H1 (cell line): ENCODE measurements around the gene CREB1. TPM values are rescaled to one million over a fixed set of nuclear protein-coding genes. Genes with fewer than 3 reads are reported as not detected.

ENCODE experiments used
- CTCF ChIA-PET: fragments of 300-600 bp; sonication (Branson Sonifier 250); formaldehyde crosslinking; loops from one replicate; lab custom pipeline; 2021; ENCODE audit not compliant: partially characterized antibody; lab: Charles Lee
- POLR2A ChIA-PET: fragments of 300-600 bp; sonication (Branson Sonifier 250); formaldehyde crosslinking; loops from one replicate; lab custom pipeline; 2021; ENCODE audit warnings: inconsistent platforms; ENCODE audit not compliant: partially characterized antibody; lab: Charles Lee
- DNase-seq, 2 experiments: peaks; one replicate each; pipeline versions ENCODE4 v3.0.0 to v3.0.0-alpha.2; 2010 to 2022; ENCODE audit warnings: low spot score in 2 of 2, low read depth in 1 of 2, mixed read lengths in 1 of 2
- FAIRE-seq: peaks from 2 replicates; lab custom pipeline; 2011; peaks lifted over from hg19 to GRCh38; lab: Jason Lieb, UNC
- H2AFZ ChIP-seq: 2 replicates; pipeline ENCODE4 v1.8.1; 2012; ENCODE audit warnings: low read length, inconsistent platforms
- H2AK5ac ChIP-seq: 2 replicates; pipeline ENCODE4 v1.6.1; 2013; ENCODE audit warnings: low read depth, low read length
- H2BK120ac ChIP-seq: replicated peaks from 2 replicates; pipeline ENCODE3; 2013; ENCODE audit warnings: low read depth, low read length, inconsistent platforms
- H2BK12ac ChIP-seq: 2 replicates; pipeline ENCODE4 v1.6.1; 2013; ENCODE audit warnings: low read depth, low read length
- H2BK15ac ChIP-seq: 2 replicates; pipeline ENCODE4 v1.6.1; 2013; ENCODE audit warnings: low read length
- H2BK20ac ChIP-seq: 2 replicates; pipeline ENCODE4 v1.6.1; 2013; ENCODE audit warnings: low read length
- H2BK5ac ChIP-seq: 2 replicates; pipeline ENCODE4 v1.6.1; 2013; ENCODE audit warnings: low read depth, low read length
- H3K14ac ChIP-seq: 2 replicates; pipeline ENCODE4 v1.6.1; 2013; ENCODE audit warnings: inconsistent platforms; ENCODE audit not compliant: insufficient read length
- H3K18ac ChIP-seq: 2 replicates; pipeline ENCODE4 v1.6.1; 2013; ENCODE audit warnings: low read length; ENCODE audit errors: extremely low read depth
- H3K23ac ChIP-seq: 2 replicates; pipeline ENCODE4 v1.6.1; 2013; ENCODE audit warnings: inconsistent platforms; ENCODE audit not compliant: insufficient read length
- H3K23me2 ChIP-seq: 2 replicates; pipeline ENCODE4 v1.6.1; 2013; ENCODE audit warnings: low read depth, low read length
- H3K27ac ChIP-seq: 2 replicates; pipeline ENCODE4 v1.6.1; 2011; ENCODE audit warnings: low read depth, low read length, inconsistent platforms
- H3K27me3 ChIP-seq, 4 experiments: replicated peaks in 1 of 4; 1 replicate in 1 of 4; 2 replicates in 3 of 4; pipeline versions ENCODE4 v1.6.1 to v1.8.1; 2011 to 2013; ENCODE audit warnings: low read length in 3 of 4, mild to moderate bottlenecking in 3 of 4, inconsistent platforms in 2 of 4, mixed read lengths in 2 of 4, moderate library complexity in 1 of 4; ENCODE audit not compliant: control insufficient read depth in 3 of 4, insufficient read depth in 3 of 4; ENCODE audit errors: extremely low read depth in 1 of 4
- H3K36me3 ChIP-seq, 4 experiments: 2 replicates each; pipeline versions ENCODE4 v1.6.1 to v1.8.1; 2011 to 2013; ENCODE audit warnings: mild to moderate bottlenecking in 4 of 4, low read length in 3 of 4, moderate library complexity in 2 of 4, control low read depth in 1 of 4, inconsistent platforms in 1 of 4; ENCODE audit not compliant: insufficient read depth in 4 of 4, control insufficient read depth in 2 of 4
- H3K4ac ChIP-seq: replicated peaks from 2 replicates; pipeline ENCODE3; 2013; ENCODE audit warnings: low read length, low read depth, mixed read lengths, inconsistent platforms; ENCODE audit not compliant: insufficient read length
- H3K4me1 ChIP-seq, 4 experiments: replicated peaks in 1 of 4; 1 replicate in 1 of 4; 2 replicates in 3 of 4; pipeline versions ENCODE4 v1.6.1 to v1.8.1; 2011 to 2013; ENCODE audit warnings: low read length in 3 of 4, inconsistent platforms in 2 of 4, mixed read lengths in 1 of 4; ENCODE audit not compliant: insufficient read depth in 4 of 4, control insufficient read depth in 3 of 4
- H3K4me2 ChIP-seq, 2 experiments: 2 replicates each; pipeline versions ENCODE4 v1.6.1 to v1.8.1; 2011 to 2013; ENCODE audit warnings: low read depth in 2 of 2, low read length in 2 of 2, control low read depth in 1 of 2, inconsistent platforms in 1 of 2, mild to moderate bottlenecking in 1 of 2; ENCODE audit not compliant: insufficient read depth in 1 of 2
- H3K4me3 ChIP-seq, 4 experiments: fragments of 200-600, 300-600 bp in 1 of 4; sonication (generic), shearing (Covaris generic), sonication (Bioruptor Twin) in 1 of 4; 2 replicates each; pipeline versions ENCODE4 v1.5.1 to v1.8.1; 2011 to 2016; ENCODE audit warnings: low read length in 4 of 4, low read depth in 3 of 4, control low read depth in 2 of 4, inconsistent platforms in 2 of 4, mild to moderate bottlenecking in 2 of 4, mixed read lengths in 1 of 4, moderate library complexity in 1 of 4; ENCODE audit not compliant: insufficient read depth in 2 of 4; ENCODE audit errors: extremely low read depth in 1 of 4
- H3K56ac ChIP-seq: replicated peaks from 2 replicates; pipeline ENCODE3; 2013; ENCODE audit warnings: low read depth, mild to moderate bottlenecking, mixed read lengths, low read length, inconsistent platforms; ENCODE audit not compliant: insufficient read length
- H3K79me1 ChIP-seq: 2 replicates; pipeline ENCODE4 v1.6.1; 2013; ENCODE audit warnings: low read depth, low read length, control low read depth
- H3K79me2 ChIP-seq, 2 experiments: 2 replicates each; pipeline versions ENCODE4 v1.6.1 to v1.8.1; 2012 to 2013; ENCODE audit warnings: low read length in 2 of 2, mild to moderate bottlenecking in 2 of 2, inconsistent platforms in 1 of 2; ENCODE audit not compliant: insufficient read depth in 2 of 2, control insufficient read depth in 1 of 2
- H3K9ac ChIP-seq, 4 experiments: replicated peaks in 1 of 4; 1 replicate in 1 of 4; 2 replicates in 3 of 4; pipeline versions ENCODE4 v1.6.1 to v1.8.1; 2011 to 2013; ENCODE audit warnings: low read depth in 3 of 4, low read length in 3 of 4, control low read depth in 2 of 4, mild to moderate bottlenecking in 2 of 4, moderate library complexity in 2 of 4, inconsistent platforms in 1 of 4; ENCODE audit errors: extremely low read depth in 1 of 4
- H3K9me3 ChIP-seq, 2 experiments: 2 replicates each; pipeline versions ENCODE4 v1.6.1 to v1.8.1; 2012 to 2013; ENCODE audit warnings: mild to moderate bottlenecking in 2 of 2, moderate library complexity in 2 of 2, control low read depth in 1 of 2, inconsistent platforms in 1 of 2, low read depth in 1 of 2, low read length in 1 of 2, mixed read lengths in 1 of 2; ENCODE audit not compliant: insufficient read depth in 2 of 2
- H4K20me1 ChIP-seq, 2 experiments: replicated peaks in 1 of 2; 2 replicates each; pipeline versions ENCODE3 to v1.8.1; 2011 to 2013; ENCODE audit warnings: inconsistent platforms in 2 of 2, low read length in 2 of 2, mild to moderate bottlenecking in 1 of 2; ENCODE audit not compliant: insufficient read depth in 2 of 2, control insufficient read depth in 1 of 2
- H4K5ac ChIP-seq: 2 replicates; pipeline ENCODE4 v1.6.1; 2013; ENCODE audit warnings: low read length, low read depth, mixed read lengths, inconsistent platforms; ENCODE audit not compliant: insufficient read length
- H4K8ac ChIP-seq: 2 replicates; pipeline ENCODE4 v1.8.0; 2013; ENCODE audit warnings: mild to moderate bottlenecking, moderate library complexity, low read length, inconsistent platforms; ENCODE audit not compliant: insufficient read depth; ENCODE audit errors: extremely low read depth
- H4K91ac ChIP-seq: replicated peaks from 2 replicates; pipeline ENCODE3; 2013; ENCODE audit warnings: low read length, mixed read lengths, inconsistent platforms; ENCODE audit not compliant: insufficient read length
- EGR1 ChIP-seq: IDR thresholded peaks from 2 replicates; pipeline ENCODE4 v1.6.1; 2011; ENCODE audit warnings: low read depth, low read length, borderline replicate concordance
- EZH2 ChIP-seq: fragments of 200-600 bp; sonication (generic); IDR thresholded peaks from 2 replicates; pipeline ENCODE4 v1.7.1; 2012; ENCODE audit warnings: low read depth, mild to moderate bottlenecking, moderate library complexity, low read length, inconsistent platforms; ENCODE audit not compliant: severe bottlenecking
- FOSL1 ChIP-seq: IDR thresholded peaks from 2 replicates; pipeline ENCODE4 v1.6.1; 2011; ENCODE audit warnings: mild to moderate bottlenecking, low read depth, low read length, moderate library complexity; ENCODE audit not compliant: insufficient read depth
- GABPA ChIP-seq: IDR thresholded peaks from 2 replicates; pipeline ENCODE4 v1.6.1; 2011; ENCODE audit warnings: mild to moderate bottlenecking, low read length, moderate library complexity, borderline replicate concordance; ENCODE audit not compliant: insufficient read depth
- GTF2F1 ChIP-seq: IDR thresholded peaks from 2 replicates; pipeline ENCODE4 v1.6.1; 2012; ENCODE audit warnings: low read depth, low read length, improper control_type of control experiment, borderline replicate concordance
- KDM1A ChIP-seq: fragments of 200-600, 300-600 bp; sonication (generic); IDR thresholded peaks from 2 replicates; pipeline ENCODE4 v1.7.1; 2016; ENCODE audit warnings: mild to moderate bottlenecking, low read length, borderline replicate concordance
- KDM5A ChIP-seq: fragments of 200-600 bp; IDR thresholded peaks from 2 replicates; pipeline ENCODE4 v1.7.1; 2012; ENCODE audit warnings: mild to moderate bottlenecking, low read length, inconsistent platforms, mixed read lengths
- RFX5 ChIP-seq: IDR thresholded peaks from 2 replicates; pipeline ENCODE4 v1.6.1; 2011; ENCODE audit warnings: low read depth, low read length, improper control_type of control experiment, borderline replicate concordance
- SIRT6 ChIP-seq: IDR thresholded peaks from one replicate; pipeline ENCODE4 v1.7.1; 2012; ENCODE audit warnings: low read length, inconsistent platforms
- SP2 ChIP-seq: IDR thresholded peaks from 2 replicates; pipeline ENCODE4 v1.6.1; 2012; ENCODE audit warnings: mild to moderate bottlenecking, low read length, inconsistent platforms
- SRF ChIP-seq: IDR thresholded peaks from 2 replicates; pipeline ENCODE4 v1.6.1; 2011; ENCODE audit warnings: mild to moderate bottlenecking, low read depth, low read length, moderate library complexity
- TAF1 ChIP-seq: IDR thresholded peaks from 2 replicates; pipeline ENCODE4 v1.6.1; 2011; ENCODE audit warnings: mild to moderate bottlenecking, low read depth, low read length
- ZNF274 ChIP-seq: IDR thresholded peaks from 2 replicates; pipeline ENCODE4 v1.7.0; 2012; ENCODE audit warnings: low read length, borderline replicate concordance; ENCODE audit errors: extremely low read depth
- polyA plus RNA-seq, 7 experiments: library from polyadenylated mRNA; depleted of rRNA in 3 of 7; stranded (reverse) in 5 of 7; unstranded in 2 of 7; fragments of >200 nt in 5 of 7; fragments of 200-250 nt in 2 of 7; gene quantifications; 1 replicate in 5 of 7; 2 replicates in 1 of 7; 4 replicates in 1 of 7; pipeline versions ENCODE4 v1.2.1 to v1.2.3, GENCODE V29; 2011 to 2013; ENCODE audit warnings: missing spikeins in 2 of 7, mixed read lengths in 2 of 7
- total RNA-seq: library from RNA; stranded (reverse); fragmentation: NEBNext Ultra II Directional; extraction: Animal tissue kit (Norgen Biotek cat#: 25700); gene quantifications from 2 replicates; pipeline ENCODE4 v1.2.1, GENCODE V29; 2021

Gene CREB1
- total and polyA plus RNA-seq, 2 of the 8 experiments (the other 6 are each of a cell fraction or from before 2014, with no cell fraction given), result 46.3 to 99.0 TPM

DNA sequence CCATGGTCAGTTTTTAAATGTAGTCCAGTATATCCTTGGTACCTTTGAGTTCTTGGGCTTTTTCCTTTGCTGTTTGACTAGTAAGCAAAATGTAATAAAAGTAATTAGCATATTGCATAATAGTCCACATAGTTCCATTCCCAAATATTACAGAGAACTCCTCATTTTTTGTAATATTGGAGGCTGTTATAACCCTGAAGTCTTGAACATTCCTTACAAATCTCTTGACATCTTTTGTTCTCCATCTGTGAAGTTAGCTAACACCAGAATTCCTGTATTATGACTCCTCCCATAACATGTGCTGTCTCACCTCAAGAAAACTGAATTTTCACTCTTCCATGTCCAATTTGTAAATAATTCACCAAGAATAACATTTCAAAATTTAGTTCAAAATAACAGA, 17.1 kb downstream of the CREB1 start:
- no peak overlapping the region for H3K23ac ChIP-seq
- POLR2A ChIA-PET, result interaction anchor here (1.1 to 1.6 kb wide), 4 partner anchors 9 to 17 kb away, joined by 3 to 6 read pairs (median 4); partner anchors contain the start of gene CREB1
- no peak for FAIRE-seq
- no peak overlapping the region for H3K4ac ChIP-seq
- no peak overlapping the region for H3K18ac ChIP-seq
- H3K79me1 ChIP-seq, result peaks cover 2% of the 10 kb centered on the region; the same call in 1 of the 2 replicates
- no peaks in the 10 kb centered on the region for H3K23me2 ChIP-seq
- no peak overlapping the region for H4K5ac ChIP-seq
- H2BK15ac ChIP-seq, result no peak overlapping the region
- no peak overlapping the region for H3K56ac ChIP-seq
- no peak overlapping the region for H3K4me2 ChIP-seq
- H3K79me2 ChIP-seq, result peaks cover 2 to 97% of the 10 kb centered on the region in 2 experiments
- peaks cover 0 to 3% (median 0%) of the 10 kb centered on the region in 4 experiments; a peak in 2 of 7 replicates for H3K4me1 ChIP-seq
- DNase-seq, result no peak
- no peak overlapping the region for H2AFZ ChIP-seq
- H4K91ac ChIP-seq, result no peak overlapping the region
- no peak overlapping the region for H2BK20ac ChIP-seq
- no peak overlapping the region for H4K8ac ChIP-seq
- no peak overlapping the region for H3K4me3 ChIP-seq
- TF ChIP-seq TAF1 (no peak), SIRT6 (no peak), RFX5 (no peak), KDM5A (no peak), EGR1 (no peak), ZNF274 (no peak), FOSL1 (no peak), EZH2 (no peak), GABPA (no peak), SRF (no peak), GTF2F1 (no peak), KDM1A (no peak), SP2 (no peak)
- H3K14ac ChIP-seq, result no peak overlapping the region
- no peak overlapping the region for H2BK120ac ChIP-seq
- H3K9ac ChIP-seq, result no peak overlapping the region
- no peak overlapping the region for H2BK5ac ChIP-seq
- CTCF ChIA-PET, result interaction anchor here (0.6 kb wide), 1 partner anchor 121 kb away, joined by 3 read pairs; no protein-coding TSS in a partner anchor
- no peak overlapping the region for H2AK5ac ChIP-seq
- H3K9me3 ChIP-seq, result no peaks in the 10 kb centered on the region
- peaks cover 3 to 15% of the 10 kb centered on the region in 2 experiments for H4K20me1 ChIP-seq
- no peaks in the 10 kb centered on the region; a peak in 1 of 8 replicates for H3K36me3 ChIP-seq
- no peak overlapping the region for H3K27ac ChIP-seq
- H2BK12ac ChIP-seq, result no peak overlapping the region
- no peaks in the 10 kb centered on the region for H3K27me3 ChIP-seq
